A549 (cell line): Measurements from ENCODE around the gene PLXNC1.

Experiments
- CBX2 ChIP-seq: fragments of 200-600 bp; sonication (generic); IDR thresholded peaks from 2 replicates; pipeline ENCODE4 v1.6.1; 2016; ENCODE audit warnings: low read depth, mild to moderate bottlenecking, borderline replicate concordance
- CHD4 ChIP-seq: fragments of 200-600 bp; sonication (generic); IDR thresholded peaks from 2 replicates; pipeline ENCODE4 v1.6.1; 2016; ENCODE audit warnings: antibody characterized with exemption, mild to moderate bottlenecking, borderline replicate concordance
- CTCF ChIP-seq: fragments of >200 bp; sonication (Bioruptor Twin); formaldehyde crosslinking; IDR thresholded peaks from 3 replicates; pipeline ENCODE4 v1.5.1; 2016
- FOSB ChIP-seq: fragments of 250-450 bp; sonication (Bioruptor Pico); IDR thresholded peaks from 2 replicates; pipeline ENCODE4 v1.5.0; 2020; ENCODE audit warnings: mild to moderate bottlenecking, moderate library complexity
- HOXB13 ChIP-seq: fragments of 250-450 bp; sonication (Bioruptor Pico); IDR thresholded peaks from 2 replicates; pipeline ENCODE4 v1.5.0; 2020; ENCODE audit warnings: low read depth, mild to moderate bottlenecking, moderate library complexity
- KDM5A ChIP-seq: fragments of 200-600 bp; sonication (generic); IDR thresholded peaks from 2 replicates; pipeline ENCODE4 v1.6.1; 2016; ENCODE audit warnings: antibody characterized with exemption, mild to moderate bottlenecking
- MAX ChIP-seq: IDR thresholded peaks from 2 replicates; pipeline ENCODE4 v1.6.1; 2012
- NR3C1 ChIP-seq: fragments of >200 bp; sonication (Bioruptor Twin); formaldehyde crosslinking; IDR thresholded peaks from 3 replicates; pipeline ENCODE4 v1.6.1; 2017
- POLR2A ChIP-seq: IDR thresholded peaks from 2 replicates; pipeline ENCODE4 v1.6.1; 2012; ENCODE audit warnings: mild to moderate bottlenecking, low read length
- REST ChIP-seq: fragments of 200-600 bp; sonication (generic); IDR thresholded peaks from 2 replicates; pipeline ENCODE4 v1.6.1; 2016; ENCODE audit warnings: antibody characterized with exemption, mild to moderate bottlenecking, moderate library complexity
- RNF2 ChIP-seq: fragments of 200-600 bp; sonication (generic); IDR thresholded peaks from 2 replicates; pipeline ENCODE4 v1.6.1; 2016; ENCODE audit warnings: low read depth, mild to moderate bottlenecking, antibody characterized with exemption, moderate library complexity, borderline replicate concordance
- TF ChIP-seq, protein P1 (sequence below): fragments of 150-350 bp; IDR thresholded peaks from 2 replicates; pipeline ENCODE4 v1.6.1; 2014; ENCODE audit warnings: low read depth, mild to moderate bottlenecking, low read length

DNA sequence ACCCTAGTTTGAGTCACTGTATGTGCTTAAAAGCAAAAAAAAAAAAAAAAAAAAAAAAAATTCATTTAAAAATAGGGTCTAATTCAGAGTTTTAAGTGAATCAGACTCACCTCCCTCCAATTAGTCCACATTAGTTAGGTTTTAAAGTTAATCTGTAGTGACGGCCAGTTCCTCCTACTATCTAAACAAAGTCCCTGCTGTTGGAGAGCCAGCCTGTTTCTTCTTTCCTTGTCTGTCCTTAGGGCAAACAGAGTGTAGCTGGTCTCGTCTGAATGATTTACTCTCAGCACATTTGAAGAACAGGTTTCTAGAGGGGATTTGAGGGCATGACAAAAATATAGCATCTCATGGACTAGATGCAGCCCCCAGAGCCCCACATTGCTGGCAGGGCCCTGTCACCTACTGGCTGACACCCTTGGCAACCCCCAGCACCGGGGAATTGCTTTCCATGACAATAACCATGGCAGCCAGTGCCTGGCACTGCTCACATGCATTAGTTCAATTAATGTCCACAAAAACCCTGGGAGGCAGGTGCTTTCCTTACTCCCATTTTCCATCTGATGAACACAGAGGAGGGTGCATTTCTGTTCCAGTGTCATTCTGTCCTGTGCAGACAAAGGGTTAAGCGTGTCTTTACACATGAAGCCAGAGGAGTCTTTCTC lies 138.3 kb downstream of the PLXNC1 start:
- no peak for TF ChIP-seq RNF2
- no peak for TF ChIP-seq HOXB13 (CRISPR knock-in tag)
- TF ChIP-seq, protein P1, sequence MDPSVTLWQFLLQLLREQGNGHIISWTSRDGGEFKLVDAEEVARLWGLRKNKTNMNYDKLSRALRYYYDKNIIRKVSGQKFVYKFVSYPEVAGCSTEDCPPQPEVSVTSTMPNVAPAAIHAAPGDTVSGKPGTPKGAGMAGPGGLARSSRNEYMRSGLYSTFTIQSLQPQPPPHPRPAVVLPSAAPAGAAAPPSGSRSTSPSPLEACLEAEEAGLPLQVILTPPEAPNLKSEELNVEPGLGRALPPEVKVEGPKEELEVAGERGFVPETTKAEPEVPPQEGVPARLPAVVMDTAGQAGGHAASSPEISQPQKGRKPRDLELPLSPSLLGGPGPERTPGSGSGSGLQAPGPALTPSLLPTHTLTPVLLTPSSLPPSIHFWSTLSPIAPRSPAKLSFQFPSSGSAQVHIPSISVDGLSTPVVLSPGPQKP = no peak
- TF ChIP-seq FOSB (CRISPR knock-in tag) = no peak
- no peak for TF ChIP-seq CTCF
- TF ChIP-seq CBX2 = no peak
- no peak for TF ChIP-seq POLR2A
- TF ChIP-seq REST = no peak
- no peak for TF ChIP-seq MAX
- no peak for TF ChIP-seq CHD4
- no peak for TF ChIP-seq NR3C1
- TF ChIP-seq KDM5A = no peak
